Breast epithelium (tissue), 4 donors: Measurements from ENCODE around the gene NIT2. TPM values are rescaled to one million over a fixed set of nuclear protein-coding genes. Genes with fewer than 3 reads are reported as not detected.
"Not testable (repeated sequence)": the region's sequence is repeated elsewhere in the genome, so short reads cannot be mapped to it uniquely, and the experiment has no call there.

Experiments
- DNase-seq, 2 donors: peaks; one replicate each; pipeline ENCODE4 v3.0.0-alpha.2; 2019; ENCODE audit warnings: low spot score in 2 of 2
- H3K27ac ChIP-seq, 2 donors: fragments of 200-600 bp; sonication (generic) in 1 of 2; one replicate each; pipeline ENCODE4 v1.5.1; 2016 to 2019; ENCODE audit warnings: mild to moderate bottlenecking in 1 of 2
- H3K27me3 ChIP-seq, 2 donors: fragments of 200-600 bp; sonication (generic) in 1 of 2; one replicate each; pipeline versions ENCODE4 v1.5.1 to v1.6.0; 2017 to 2019; ENCODE audit warnings: control low read depth in 1 of 2, mild to moderate bottlenecking in 1 of 2
- H3K36me3 ChIP-seq: fragments of 200-600 bp; one replicate; pipeline ENCODE4 v1.5.1; 2019
- H3K4me1 ChIP-seq, 2 donors: fragments of 200-600 bp; sonication (generic); one replicate each; pipeline ENCODE4 v1.5.1; 2016 to 2019; ENCODE audit warnings: control low read depth in 1 of 2
- H3K4me3 ChIP-seq, 3 donors: fragments of 200-600 bp; sonication (generic); 1 replicate in 2 of 3; 2 replicates in 1 of 3; pipeline ENCODE4 v1.5.1; 2016 to 2019; ENCODE audit warnings: mild to moderate bottlenecking in 3 of 3, moderate library complexity in 2 of 3
- H3K9me3 ChIP-seq, 2 donors: fragments of 200-600 bp; sonication (generic) in 1 of 2; one replicate each; pipeline ENCODE4 v1.5.1; 2016 to 2019; ENCODE audit warnings: control low read depth in 1 of 2
- CTCF ChIP-seq, 3 donors: fragments of 450-650 bp; IDR thresholded peaks; one replicate each; pipeline ENCODE4 v1.5.1; 2016 to 2017; ENCODE audit warnings: antibody characterized with exemption in 3 of 3, mild to moderate bottlenecking in 3 of 3, moderate library complexity in 3 of 3
- POLR2A ChIP-seq: fragments of 450-650 bp; IDR thresholded peaks from one replicate; pipeline ENCODE4 v1.6.1; 2016; ENCODE audit warnings: antibody characterized with exemption, mild to moderate bottlenecking, moderate library complexity
- POLR2AphosphoS5 ChIP-seq, 3 donors: sonication (generic); formaldehyde crosslinking; IDR thresholded peaks; one replicate each; pipeline ENCODE4 v1.6.1; 2017; ENCODE audit warnings: antibody characterized with exemption in 3 of 3
- intact Hi-C: fragments of 100-400 bp; cut with DNase I; formaldehyde crosslinking; loops from one replicate; pipeline ENCODE4 v1.15.1; 2023; ENCODE audit warnings: low total_unique reads
- total RNA-seq, 3 donors: library from RNA; depleted of rRNA; stranded (reverse); fragments of >200 nt; gene quantifications; one replicate each; pipeline ENCODE4 v1.1.0, GENCODE V29; 2016

Gene NIT2
- total RNA-seq, 3 donors from 2014 or later = 42.1 to 66.9 (median 43.3) TPM

GRCh38 chr3:100335434-100335833 is 877 bp downstream of the NIT2 start:
- TF ChIP-seq CTCF (IDR thresholded peaks at IDR 0.05) (no peak), POLR2AphosphoS5 (IDR thresholded peaks at IDR 0.05) (no peak), POLR2A (no peak)
- Histone ChIP-seq H3K27ac (peak overlapping the region; percentile 43 to 87), H3K4me1 (peaks cover 0 to 4% of the 10 kb centered on the region in 2 donors), H3K4me3 (peak overlapping the region; percentile 57 to 85 (median 80)), H3K36me3 (no peaks in the 10 kb centered on the region), H3K27me3 (no peaks in the 10 kb centered on the region), H3K9me3 (no peaks in the 10 kb centered on the region)
- intact Hi-C loops = no loop called here
- DNase-seq = no peak

GRCh38 chr3:100336229-100336628 is 1.7 kb downstream of the NIT2 start:
- H3K4me1 ChIP-seq, intact Hi-C loops, H3K9me3 ChIP-seq, H3K36me3 ChIP-seq, H3K4me3 ChIP-seq, H3K27me3 ChIP-seq, DNase-seq, H3K27ac ChIP-seq: not testable (repeated sequence)

- peaks cover 0 to 4% of the 10 kb centered on the region in 2 donors for H3K4me1 ChIP-seq
- intact Hi-C loops = no loop called here
- H3K4me3 ChIP-seq = no peak overlapping the region
These were observed 4.4 kb downstream of the NIT2 start for GRCh38 chr3:100338911-100339310.

GRCh38 chr3:100339786-100340185 is 5.2 kb downstream of the NIT2 start:
- no peak for DNase-seq
- intact Hi-C loops = no loop called here
- Histone ChIP-seq H3K4me1 (peaks cover 0 to 4% of the 10 kb centered on the region in 2 donors), H3K36me3 (peaks cover 10% of the 10 kb centered on the region), H3K4me3 (no peak overlapping the region), H3K9me3 (peaks cover 0 to 4% of the 10 kb centered on the region in 2 donors), H3K27me3 (no peaks in the 10 kb centered on the region), H3K27ac (no peak overlapping the region)
- no peak for TF ChIP-seq POLR2A
- no peak for TF ChIP-seq CTCF (IDR thresholded peaks at IDR 0.05)
- TF ChIP-seq POLR2AphosphoS5 (IDR thresholded peaks at IDR 0.05) = no peak

More at GRCh38 chr3:100338911-100339310, 4.4 kb downstream of the NIT2 start:
- TF ChIP-seq CTCF (IDR thresholded peaks at IDR 0.05) = no peak
- TF ChIP-seq POLR2AphosphoS5 (IDR thresholded peaks at IDR 0.05) = no peak
- TF ChIP-seq POLR2A = no peak
- peaks cover 10% of the 10 kb centered on the region for H3K36me3 ChIP-seq
- no peak for DNase-seq
- H3K9me3 ChIP-seq = peaks cover 0 to 4% of the 10 kb centered on the region in 2 donors
- no peaks in the 10 kb centered on the region for H3K27me3 ChIP-seq
- H3K27ac ChIP-seq = no peak overlapping the region

- TF ChIP-seq CTCF (IDR thresholded peaks at IDR 0.05) (no peak), POLR2AphosphoS5 (IDR thresholded peaks at IDR 0.05) (no peak), POLR2A (no peak)
- H3K27me3 ChIP-seq = no peaks in the 10 kb centered on the region
- DNase-seq = no peak
- peaks cover 10% of the 10 kb centered on the region for H3K36me3 ChIP-seq
- H3K9me3 ChIP-seq = peaks cover 0 to 4% of the 10 kb centered on the region in 2 donors
- no peak overlapping the region for H3K27ac ChIP-seq
- intact Hi-C loops = no loop called here
- H3K4me3 ChIP-seq = no peak overlapping the region
- peaks cover 0 to 4% of the 10 kb centered on the region in 2 donors for H3K4me1 ChIP-seq
These were observed 6.0 kb downstream of the NIT2 start for GRCh38 chr3:100340527-100340926.

GRCh38 chr3:100348727-100349126 is 14.2 kb downstream of the NIT2 start:
- Histone ChIP-seq H3K4me1 (no peaks in the 10 kb centered on the region), H3K4me3 (no peak overlapping the region), H3K27me3 (no peaks in the 10 kb centered on the region), H3K27ac (no peak overlapping the region), H3K36me3 (peaks cover 9% of the 10 kb centered on the region), H3K9me3 (no peaks in the 10 kb centered on the region)
- intact Hi-C loops = no loop called here
- TF ChIP-seq POLR2AphosphoS5 (IDR thresholded peaks at IDR 0.05) = no peak
- no peak for TF ChIP-seq CTCF (IDR thresholded peaks at IDR 0.05)
- TF ChIP-seq POLR2A = no peak
- DNase-seq = no peak

GRCh38 chr3:100351770-100352169 is 17.2 kb downstream of the NIT2 start:
- H3K36me3 ChIP-seq, H3K27ac ChIP-seq: not testable (repeated sequence)

More at GRCh38 chr3:100351770-100352169, 17.2 kb downstream of the NIT2 start:
- H3K4me3 ChIP-seq, DNase-seq, H3K4me1 ChIP-seq, intact Hi-C loops, H3K9me3 ChIP-seq, H3K27me3 ChIP-seq: not testable (repeated sequence)
